HG02571 (cell line): ENCODE data around the gene ZPBP2.

ENCODE experiments used
- ATAC-seq: cut with Tn5 transposase; IDR thresholded peaks from one replicate; pipeline ENCODE4 v1.9.1; 2021; ENCODE audit warnings: mild to moderate bottlenecking, moderate library complexity; ENCODE audit not compliant: unreplicated experiment

Gene ZPBP2

GRCh38 chr17:39908789-39909352 is 40.9 kb downstream of the ZPBP2 start:
- ATAC-seq = no peak

GRCh38 chr17:39913989-39914388 is 46.0 kb downstream of the ZPBP2 start:
- no peak for ATAC-seq

GRCh38 chr17:39915559-39915958 is 47.6 kb downstream of the ZPBP2 start:
- no peak for ATAC-seq

DNA sequence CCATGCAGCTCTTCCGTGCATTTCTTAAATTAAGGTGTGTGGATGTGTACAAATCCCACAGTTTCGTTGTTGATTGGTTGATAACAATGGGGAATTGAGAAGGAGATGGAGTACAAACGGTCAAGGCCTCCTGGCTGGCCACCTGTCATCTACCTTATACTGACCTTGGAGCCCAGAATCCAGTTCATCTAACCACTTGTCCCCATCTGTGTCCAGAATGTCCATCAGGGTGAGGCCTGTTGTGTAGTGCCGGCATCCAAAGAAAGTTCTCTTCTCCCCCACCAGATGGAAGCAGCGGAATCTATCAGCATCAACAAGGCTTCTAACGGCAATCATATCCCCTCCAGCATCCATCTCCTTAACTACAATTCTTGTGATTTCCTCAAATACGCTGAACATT is 48.9 kb downstream of the ZPBP2 start:
- no peak for ATAC-seq

DNA sequence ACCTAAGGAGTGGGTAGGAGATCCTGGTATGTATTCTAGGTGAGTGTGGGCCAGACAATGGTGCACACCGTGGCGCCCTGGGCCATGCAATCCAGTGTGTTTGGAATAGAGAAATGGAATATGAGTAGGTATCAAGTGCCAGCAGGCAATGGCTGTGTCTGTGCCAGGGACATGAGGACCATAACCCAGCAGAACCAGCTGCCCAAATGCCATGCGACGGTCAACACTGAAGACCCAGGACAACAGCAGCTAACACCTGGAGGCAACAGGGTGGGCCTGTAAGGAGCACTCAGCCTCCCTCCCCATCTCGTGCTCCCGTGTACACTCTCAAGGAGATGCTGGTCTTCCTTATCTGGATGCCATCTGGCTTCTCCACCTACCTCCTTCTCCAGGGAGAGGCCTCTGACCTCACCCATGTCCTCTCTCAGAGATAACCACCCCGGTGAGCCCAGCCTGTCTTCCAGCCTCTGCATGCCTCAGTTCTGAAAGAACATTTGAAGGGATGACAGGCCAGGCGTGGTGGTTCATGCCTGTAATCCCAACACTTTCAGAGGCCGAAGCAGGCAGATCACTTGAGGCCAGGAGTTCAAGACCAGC is 51.2 kb downstream of the ZPBP2 start:
- ATAC-seq = no peak

DNA sequence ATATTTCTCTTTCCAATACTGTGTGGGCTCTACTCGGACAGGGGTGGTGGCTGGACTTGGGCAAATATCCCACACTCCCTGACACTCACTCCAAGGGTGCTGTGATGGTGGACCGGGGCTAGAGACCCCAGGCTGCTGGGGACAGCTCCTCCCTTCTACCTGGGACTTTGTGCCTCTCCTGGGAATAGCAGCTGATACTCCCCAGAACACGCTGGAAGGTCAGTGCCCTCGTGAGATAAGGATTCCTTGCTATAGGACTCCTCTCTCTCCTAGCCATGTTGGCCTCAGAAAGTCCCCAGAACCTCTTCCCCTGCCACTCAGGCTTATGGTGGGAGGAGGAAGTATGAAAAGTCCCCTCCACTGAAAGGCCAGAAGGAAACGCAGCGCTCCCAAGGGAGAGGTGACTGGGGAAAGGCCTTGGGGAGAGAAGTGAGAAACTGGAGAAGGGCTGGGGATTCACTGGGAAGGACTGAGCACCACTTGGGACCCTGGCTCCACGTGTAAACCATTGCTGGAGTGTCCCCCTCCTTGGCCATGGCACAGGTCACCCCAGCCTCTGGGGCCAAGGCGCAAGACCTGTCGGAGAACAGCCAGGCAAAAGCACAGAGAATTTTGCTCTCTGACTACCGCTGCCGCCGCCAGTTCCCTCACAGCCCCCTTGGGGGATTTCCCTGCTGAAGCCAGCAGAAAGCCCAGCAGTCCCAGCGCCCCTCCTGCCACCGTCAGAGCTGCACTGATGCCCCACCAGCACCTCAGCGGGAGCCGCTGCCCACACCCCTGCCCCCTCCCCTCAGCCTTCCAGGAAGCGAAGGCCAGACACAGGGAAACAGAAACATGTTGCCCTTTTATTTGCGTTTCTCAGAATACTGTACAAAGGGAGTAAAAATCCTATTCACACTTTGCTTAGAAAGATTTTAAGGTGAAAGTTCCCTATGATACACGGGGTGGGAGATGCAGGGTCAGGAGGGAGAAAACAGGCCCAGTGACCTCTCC is 52.5 kb downstream of the ZPBP2 start:
- ATAC-seq = no peak

DNA sequence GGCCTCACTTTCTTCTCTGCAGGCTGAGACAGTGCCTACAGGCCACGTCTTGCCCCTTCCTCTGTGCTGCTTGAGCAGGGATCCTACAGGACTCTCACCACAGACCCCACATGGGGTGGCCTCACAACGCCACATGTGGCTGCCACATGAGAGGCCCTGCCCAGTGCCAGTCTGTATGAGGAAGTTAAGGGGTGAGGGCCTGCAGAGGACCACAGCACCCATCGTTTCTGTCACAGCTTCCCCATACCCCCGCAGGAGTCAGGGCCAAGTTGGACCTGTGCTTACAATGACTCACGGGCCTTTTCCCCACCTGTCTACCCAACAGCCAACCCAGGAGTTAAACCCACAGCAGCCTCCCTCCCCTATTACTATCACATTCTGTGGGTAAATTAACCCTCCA is 53.3 kb downstream of the ZPBP2 start:
- ATAC-seq = no peak

GRCh38 chr17:39922006-39922405 is 54.0 kb downstream of the ZPBP2 start:
- no peak for ATAC-seq

GRCh38 chr17:39923230-39923629 is 55.2 kb downstream of the ZPBP2 start:
- no peak for ATAC-seq

DNA sequence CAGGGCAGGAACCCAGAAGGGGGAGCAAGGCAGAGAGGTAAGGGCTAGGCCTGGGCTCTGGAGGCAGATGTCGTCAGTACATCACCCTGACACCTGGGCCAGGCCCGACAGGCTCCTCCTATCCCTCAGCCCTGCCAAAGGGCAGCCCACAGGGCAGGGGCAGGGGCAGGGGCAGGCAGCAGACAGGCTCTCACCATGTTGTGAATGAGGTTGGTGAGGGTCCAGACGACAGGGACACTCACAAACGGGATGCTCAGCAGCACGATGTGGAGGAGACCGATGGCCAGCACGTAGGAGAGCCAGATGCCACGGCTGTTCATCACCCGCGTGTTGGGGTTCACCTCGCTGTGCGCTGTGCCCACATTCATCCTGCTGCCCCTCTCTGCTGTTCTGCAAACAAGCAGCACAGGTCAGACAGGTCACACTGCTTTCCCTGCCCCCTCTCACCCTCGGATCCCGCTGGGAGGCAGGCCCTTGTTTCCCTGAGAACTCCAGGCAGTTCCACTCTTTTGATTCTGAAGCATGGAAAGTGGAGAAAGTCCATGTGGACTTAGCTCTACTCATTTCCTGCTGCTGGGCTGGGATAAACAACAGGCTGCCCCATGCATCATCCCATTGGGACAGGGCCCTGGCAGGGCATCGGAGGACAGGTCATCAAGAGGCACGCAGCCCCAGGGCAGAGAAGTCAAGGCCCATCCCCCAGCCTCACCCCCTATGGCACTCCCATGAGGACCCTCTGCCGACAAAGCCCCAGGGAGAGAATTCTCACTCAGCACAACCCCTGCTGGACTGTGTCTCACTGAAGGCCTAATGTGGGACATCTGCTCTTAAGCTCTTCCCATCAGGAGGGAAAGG is 56.1 kb downstream of the ZPBP2 start:
- no peak for ATAC-seq

GRCh38 chr17:39924691-39925055 is 56.7 kb downstream of the ZPBP2 start:
- ATAC-seq = no peak

DNA sequence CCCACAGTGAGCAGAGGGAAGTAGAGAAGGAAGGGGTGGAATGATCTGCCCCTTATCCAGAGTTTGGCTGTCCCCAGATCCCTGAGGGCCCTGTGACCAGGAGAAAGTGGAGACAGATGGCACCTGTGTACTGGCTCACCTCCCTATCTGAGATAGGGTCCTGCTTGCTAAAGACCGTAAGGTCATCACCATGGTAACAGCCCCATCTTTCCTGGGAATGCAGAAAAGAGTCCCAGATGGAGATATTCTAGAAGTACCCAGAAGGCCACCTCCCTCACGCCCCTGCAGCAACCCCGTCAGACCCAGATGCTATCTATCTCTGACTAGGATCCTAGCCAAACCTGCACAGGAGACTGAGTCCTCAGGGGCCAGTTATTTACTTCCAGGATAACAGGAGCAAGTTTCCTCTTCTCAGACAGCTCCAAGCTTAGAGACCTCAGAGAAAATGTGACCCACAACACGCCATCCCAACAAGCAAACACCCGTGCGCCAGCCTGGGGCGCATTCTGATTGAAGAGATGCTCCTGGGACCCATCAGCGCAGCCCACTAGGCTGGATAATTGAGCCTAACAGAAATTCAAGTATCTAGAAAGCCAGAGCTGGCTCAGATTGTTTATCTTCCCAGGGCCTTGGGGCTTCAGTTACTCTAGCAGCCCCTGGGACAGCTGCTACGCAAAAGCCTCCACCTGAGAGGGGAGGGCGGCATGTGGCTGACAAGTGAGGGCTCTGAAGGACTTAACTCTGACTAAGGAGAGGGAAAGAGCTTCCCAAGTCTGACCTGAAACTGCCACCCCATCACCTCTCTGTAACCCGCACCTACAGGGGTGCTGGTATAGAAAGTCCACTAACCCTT is 57.5 kb downstream of the ZPBP2 start:
- no peak for ATAC-seq

DNA sequence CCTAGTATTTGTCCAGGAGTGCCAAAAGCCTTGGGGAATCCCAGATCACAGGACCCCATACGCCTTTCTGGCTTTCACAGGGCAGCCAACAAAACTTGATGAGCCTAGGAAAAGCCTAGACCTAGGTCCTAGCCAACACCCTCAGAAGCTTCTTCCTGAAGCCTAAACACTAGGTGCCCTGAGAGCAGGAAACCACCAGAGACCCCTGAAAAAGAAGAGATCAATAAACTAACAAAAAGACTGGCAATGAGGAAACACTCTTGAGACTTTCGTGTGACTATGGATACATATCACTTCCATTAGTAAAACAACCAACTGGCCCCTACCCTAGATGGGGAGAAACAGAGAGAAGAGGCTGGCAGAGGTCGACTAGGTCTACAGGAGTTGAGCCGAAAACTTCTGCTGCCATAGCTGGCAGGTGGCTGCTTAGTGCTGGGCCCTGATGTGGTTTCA is 58.2 kb downstream of the ZPBP2 start:
- no peak for ATAC-seq

GRCh38 chr17:39926588-39927100 is 58.6 kb downstream of the ZPBP2 start:
- ATAC-seq = no peak
